Nephron progenitor cell (in vitro differentiated cells): ENCODE data around the gene ZBTB22.
A peak's percentile ranks its signal among the peaks of the same experiment; 100 is the strongest.
"Not testable (repeated sequence)": the region's sequence is repeated elsewhere in the genome, so short reads cannot be mapped to it uniquely, and the experiment has no call there.

Experiments
- DNase-seq: peaks from one replicate; pipeline ENCODE4 v3.0.0; 2021
- H3K27ac Mint-ChIP-seq: 2 replicates; pipeline ENCODE4 v1.8.0; 2021; ENCODE audit warnings: mild to moderate bottlenecking, moderate library complexity, mixed read lengths
- H3K27me3 Mint-ChIP-seq: 2 replicates; pipeline ENCODE4 v1.8.0; 2021; ENCODE audit warnings: mild to moderate bottlenecking, low read depth, mixed read lengths; ENCODE audit not compliant: poor library complexity
- H3K36me3 Mint-ChIP-seq: 2 replicates; pipeline ENCODE4 v1.8.0; 2021; ENCODE audit warnings: low read depth, mixed read lengths
- H3K4me1 Mint-ChIP-seq: 2 replicates; pipeline ENCODE4 v1.8.0; 2021; ENCODE audit warnings: mixed read lengths
- H3K4me3 Mint-ChIP-seq: 2 replicates; pipeline ENCODE4 v1.8.0; 2021; ENCODE audit warnings: mild to moderate bottlenecking, moderate library complexity, mixed read lengths
- H3K9me3 Mint-ChIP-seq: 2 replicates; pipeline ENCODE4 v1.8.0; 2021; ENCODE audit warnings: mild to moderate bottlenecking, moderate library complexity, mixed read lengths
- TF ChIP-seq, protein P1 (sequence below): fragments of 200-600 bp; sonication (generic); IDR thresholded peaks from 2 replicates; pipeline ENCODE4 v1.5.0; 2021; ENCODE audit warnings: antibody characterized with exemption

ZBTB22 gene

DNA sequence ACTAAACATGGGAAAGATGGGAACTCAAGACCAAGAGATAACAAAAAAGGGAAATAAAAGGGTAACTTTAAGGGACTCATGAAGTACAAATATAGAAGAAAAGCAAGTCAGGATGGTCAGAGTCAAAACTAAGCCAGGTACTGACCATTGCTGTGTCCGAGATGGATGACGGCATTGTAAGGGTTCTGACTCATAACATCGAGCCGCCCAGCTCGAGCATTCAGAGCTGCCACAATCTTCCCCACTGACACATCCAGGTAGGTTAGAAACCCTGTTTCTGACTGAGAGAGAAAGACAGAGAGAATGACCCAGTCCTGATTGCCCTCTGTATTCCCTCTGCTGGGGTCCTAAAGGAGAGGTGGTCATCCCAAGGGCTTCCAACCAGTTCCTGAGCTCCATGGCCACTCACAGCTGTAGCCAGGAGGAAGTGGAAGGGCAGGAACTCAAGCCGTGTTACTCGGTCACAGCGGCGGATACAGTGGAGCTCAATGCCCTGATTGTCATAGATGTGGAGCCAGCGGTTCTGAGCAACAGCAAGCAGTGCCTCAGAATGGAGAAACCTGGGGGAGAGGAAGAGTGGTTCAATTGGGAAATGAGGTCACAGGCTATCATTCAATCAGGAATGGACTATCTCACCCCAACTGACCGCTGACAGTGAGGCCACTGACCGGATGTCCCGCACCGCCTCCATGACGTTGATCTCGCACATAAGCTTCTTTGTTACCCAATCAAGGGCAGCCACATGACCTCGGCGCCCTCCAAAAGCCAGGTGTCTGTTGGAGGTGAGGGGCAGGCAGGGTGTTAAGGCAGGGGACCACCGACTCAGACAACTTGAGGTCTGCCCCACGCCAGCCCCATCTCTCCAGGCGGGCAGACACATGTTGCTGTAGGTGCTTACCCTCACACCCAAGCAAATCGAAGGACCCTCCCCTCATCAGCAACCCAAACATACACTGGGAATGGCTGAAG is 30.3 kb downstream of the ZBTB22 start:
- H3K27ac Mint-ChIP-seq: peak overlapping the region; percentile 5
- TF ChIP-seq, protein P1, sequence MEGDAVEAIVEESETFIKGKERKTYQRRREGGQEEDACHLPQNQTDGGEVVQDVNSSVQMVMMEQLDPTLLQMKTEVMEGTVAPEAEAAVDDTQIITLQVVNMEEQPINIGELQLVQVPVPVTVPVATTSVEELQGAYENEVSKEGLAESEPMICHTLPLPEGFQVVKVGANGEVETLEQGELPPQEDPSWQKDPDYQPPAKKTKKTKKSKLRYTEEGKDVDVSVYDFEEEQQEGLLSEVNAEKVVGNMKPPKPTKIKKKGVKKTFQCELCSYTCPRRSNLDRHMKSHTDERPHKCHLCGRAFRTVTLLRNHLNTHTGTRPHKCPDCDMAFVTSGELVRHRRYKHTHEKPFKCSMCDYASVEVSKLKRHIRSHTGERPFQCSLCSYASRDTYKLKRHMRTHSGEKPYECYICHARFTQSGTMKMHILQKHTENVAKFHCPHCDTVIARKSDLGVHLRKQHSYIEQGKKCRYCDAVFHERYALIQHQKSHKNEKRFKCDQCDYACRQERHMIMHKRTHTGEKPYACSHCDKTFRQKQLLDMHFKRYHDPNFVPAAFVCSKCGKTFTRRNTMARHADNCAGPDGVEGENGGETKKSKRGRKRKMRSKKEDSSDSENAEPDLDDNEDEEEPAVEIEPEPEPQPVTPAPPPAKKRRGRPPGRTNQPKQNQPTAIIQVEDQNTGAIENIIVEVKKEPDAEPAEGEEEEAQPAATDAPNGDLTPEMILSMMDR: no peak
- DNase-seq: no peak
- peaks cover 2% of the 10 kb centered on the region for H3K27me3 Mint-ChIP-seq
- H3K4me1 Mint-ChIP-seq: peaks cover 49% of the 10 kb centered on the region
- peaks cover 17% of the 10 kb centered on the region for H3K36me3 Mint-ChIP-seq
- H3K4me3 Mint-ChIP-seq: peak overlapping the region; percentile 98
- no peaks in the 10 kb centered on the region for H3K9me3 Mint-ChIP-seq

DNA sequence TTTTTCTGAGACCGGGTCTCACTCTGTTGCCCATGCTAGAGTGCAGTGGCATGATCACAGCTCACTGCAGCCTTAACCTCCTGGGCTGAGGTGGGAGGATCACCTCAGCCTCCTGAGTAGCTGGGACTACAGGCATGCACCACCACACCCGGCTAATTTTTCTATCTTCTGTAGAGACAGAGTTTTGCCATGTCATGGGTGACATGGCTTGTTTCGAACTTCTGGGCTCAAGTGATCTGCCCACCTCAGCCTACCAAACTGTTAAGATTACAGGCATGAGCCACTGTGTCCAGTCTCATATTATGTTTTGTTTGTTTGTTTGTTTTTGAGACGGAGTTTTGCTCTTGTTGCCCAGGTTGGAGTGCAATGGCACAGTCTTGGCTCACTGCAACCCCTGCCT is 32.3 kb downstream of the ZBTB22 start:
- DNase-seq, H3K27me3 Mint-ChIP-seq, H3K4me3 Mint-ChIP-seq, H3K9me3 Mint-ChIP-seq, H3K27ac Mint-ChIP-seq: not testable (repeated sequence)
- peaks cover 17% of the 10 kb centered on the region for H3K36me3 Mint-ChIP-seq
- H3K4me1 Mint-ChIP-seq: peaks cover 49% of the 10 kb centered on the region

DNA sequence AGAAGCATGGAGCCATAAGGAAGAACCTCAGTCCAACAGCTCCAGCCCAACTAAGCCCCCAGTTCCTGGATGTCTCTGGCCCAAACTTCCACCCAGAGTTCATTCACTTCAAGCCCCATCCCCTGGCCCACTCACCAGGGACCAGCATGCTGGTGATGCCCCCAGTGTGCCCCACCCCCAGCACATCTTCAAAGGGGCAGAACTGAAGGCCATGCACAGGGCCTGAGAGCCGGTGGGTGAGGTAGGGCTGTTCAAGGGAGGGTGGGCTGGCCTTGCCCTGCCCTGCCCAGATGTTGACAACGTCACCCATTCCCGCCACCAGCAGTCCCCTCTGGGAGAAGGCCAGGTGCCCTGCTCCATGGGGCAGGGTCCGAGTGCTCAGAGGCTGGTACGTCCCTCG is 37.0 kb downstream of the ZBTB22 start:
- Mint-ChIP-seq H3K4me3 (no peak overlapping the region), H3K36me3 (peaks cover 9% of the 10 kb centered on the region), H3K4me1 (peaks cover 41% of the 10 kb centered on the region), H3K9me3 (no peaks in the 10 kb centered on the region), H3K27me3 (no peaks in the 10 kb centered on the region), H3K27ac (no peak overlapping the region)
- DNase-seq: no peak
- TF ChIP-seq, protein P1: no peak

DNA sequence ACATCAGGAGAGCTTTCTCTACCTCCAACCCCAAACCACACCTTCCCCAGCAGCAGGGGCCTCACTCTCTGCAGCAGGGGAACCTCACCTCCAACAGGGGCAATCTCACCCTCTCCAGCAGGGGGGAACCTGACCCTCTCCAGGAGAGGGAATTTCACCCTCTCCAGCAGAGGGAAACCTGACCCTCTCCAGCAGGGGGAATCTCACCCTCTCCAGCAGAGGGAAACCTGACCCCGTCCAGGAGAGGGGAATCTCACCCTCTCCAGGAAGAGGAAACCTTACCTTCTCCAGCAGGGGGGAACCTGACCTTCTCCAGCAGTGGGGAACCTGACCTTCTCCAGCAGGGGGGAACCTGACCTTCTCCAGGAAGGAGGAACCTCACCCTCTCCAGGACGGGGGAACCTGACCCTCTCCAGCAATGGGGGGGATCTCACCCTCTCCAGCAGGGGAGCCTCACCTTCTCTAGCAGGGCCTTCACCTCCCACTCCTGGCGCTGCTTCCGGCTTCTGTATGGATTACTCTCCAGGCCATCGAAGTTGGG is 37.5 kb downstream of the ZBTB22 start:
- TF ChIP-seq, protein P1: peak; percentile 56
- peak; percentile 58 for DNase-seq
- peaks cover 13% of the 10 kb centered on the region for H3K36me3 Mint-ChIP-seq
- H3K9me3 Mint-ChIP-seq: no peaks in the 10 kb centered on the region
- no peaks in the 10 kb centered on the region for H3K27me3 Mint-ChIP-seq
- H3K27ac Mint-ChIP-seq: peak overlapping the region; percentile 85
- peaks cover 46% of the 10 kb centered on the region for H3K4me1 Mint-ChIP-seq
- H3K4me3 Mint-ChIP-seq: no peak overlapping the region

DNA sequence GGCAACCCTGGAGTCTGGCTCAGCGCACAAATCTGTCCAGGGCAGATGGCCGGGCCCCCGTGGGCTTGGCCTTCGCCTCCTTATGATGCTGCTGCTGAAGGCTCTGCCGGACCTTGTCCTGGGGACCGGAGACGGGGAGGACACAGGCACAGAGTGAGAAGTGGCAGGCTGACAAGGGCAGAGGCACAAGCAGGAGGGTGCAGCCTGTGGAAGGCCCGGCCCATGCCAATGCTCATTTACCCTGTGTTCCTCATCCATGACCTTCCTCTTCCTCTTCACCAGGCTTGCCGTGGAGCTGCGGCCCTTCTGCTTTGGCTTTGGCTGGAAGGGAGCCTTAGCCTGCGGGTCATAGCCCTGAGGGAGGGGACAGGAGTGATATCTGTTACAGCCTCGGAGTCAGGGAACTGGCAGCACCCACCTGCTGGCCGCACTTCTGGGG is 38.3 kb downstream of the ZBTB22 start:
- no peaks in the 10 kb centered on the region for H3K9me3 Mint-ChIP-seq
- TF ChIP-seq, protein P1: no peak
- H3K27me3 Mint-ChIP-seq: no peaks in the 10 kb centered on the region
- peaks cover 20% of the 10 kb centered on the region for H3K36me3 Mint-ChIP-seq
- H3K27ac Mint-ChIP-seq: no peak overlapping the region
- H3K4me1 Mint-ChIP-seq: peaks cover 53% of the 10 kb centered on the region
- H3K4me3 Mint-ChIP-seq: no peak overlapping the region
- DNase-seq: no peak

DNA sequence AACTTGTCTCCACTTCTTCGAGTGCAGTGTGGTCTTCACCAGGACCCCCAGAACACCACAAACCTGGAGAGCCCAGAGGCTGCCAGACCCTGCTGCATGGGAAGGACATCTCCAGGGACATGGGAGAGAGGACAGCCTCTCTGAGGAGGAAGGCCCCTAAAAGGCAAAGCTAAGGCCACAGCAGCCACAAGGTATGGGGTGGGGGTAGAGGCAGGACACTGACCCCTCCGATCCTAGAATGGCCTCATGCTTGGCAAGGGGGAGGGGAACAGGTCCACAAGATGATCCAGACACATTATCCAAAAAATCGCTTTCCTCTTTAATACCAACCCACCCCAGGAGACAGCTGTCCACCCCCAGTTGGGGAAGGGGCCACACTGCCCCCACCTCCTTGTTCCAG is 38.7 kb downstream of the ZBTB22 start:
- Mint-ChIP-seq H3K4me1 (peaks cover 57% of the 10 kb centered on the region), H3K4me3 (no peak overlapping the region), H3K27ac (no peak overlapping the region), H3K27me3 (no peaks in the 10 kb centered on the region), H3K9me3 (no peaks in the 10 kb centered on the region), H3K36me3 (peaks cover 24% of the 10 kb centered on the region)
- TF ChIP-seq, protein P1: no peak
- no peak for DNase-seq
